Prostate gland (tissue), 2 donors: ENCODE measurements around the gene CD58. TPM values are rescaled to one million over a fixed set of nuclear protein-coding genes. Genes with fewer than 3 reads are reported as not detected.
A peak's percentile ranks its signal among the peaks of the same experiment; 100 is the strongest.

Experiments
- DNase-seq: peaks from one replicate; pipeline ENCODE4 v3.0.0-alpha.2; 2019; ENCODE audit warnings: low spot score
- H3K27ac ChIP-seq, 2 donors: fragments of 200-600 bp; sonication (generic); 2 replicates each; pipeline ENCODE4 v1.5.1; 2017 to 2019
- H3K27me3 ChIP-seq: fragments of 200-600 bp; sonication (generic); replicated peaks from 2 replicates; pipeline ENCODE4 v1.5.1; 2019; ENCODE audit not compliant: insufficient read depth
- H3K36me3 ChIP-seq, 2 donors: fragments of 200-600 bp; sonication (generic); 1 replicate in 1 of 2; 2 replicates in 1 of 2; pipeline versions ENCODE4 v1.5.1 to v1.8.1; 2017 to 2019
- H3K4me1 ChIP-seq: fragments of 200-600 bp; sonication (generic); replicated peaks from 2 replicates; pipeline ENCODE4 v1.5.1; 2019
- H3K4me3 ChIP-seq, 2 donors: fragments of 200-600 bp; sonication (generic); 2 replicates each; pipeline ENCODE4 v1.5.1; 2017 to 2019
- H3K9me3 ChIP-seq: fragments of 200-600 bp; sonication (generic); 2 replicates; pipeline ENCODE4 v1.5.1; 2017
- POLR2A ChIP-seq: fragments of 450-650 bp; IDR thresholded peaks from one replicate; pipeline ENCODE4 v1.6.1; 2016; ENCODE audit warnings: antibody characterized with exemption, mild to moderate bottlenecking
- POLR2AphosphoS5 ChIP-seq: sonication (generic); formaldehyde crosslinking; IDR thresholded peaks from one replicate; pipeline ENCODE4 v1.6.1; 2017; ENCODE audit warnings: antibody characterized with exemption
- WGBS: methylation state at CpG from one replicate; pipeline ENCODE4 v1.1.5; 2018; 5-methylcytosine and 5-hydroxymethylcytosine counted together
- intact Hi-C: fragments of 100-400 bp; cut with DNase I; formaldehyde crosslinking; loops from one replicate; pipeline ENCODE4 v1.14.2; 2022
- total RNA-seq, 2 donors: library from RNA; depleted of rRNA; stranded (reverse); fragments of >200 nt; gene quantifications; one replicate each; pipeline ENCODE4 v1.1.0, GENCODE V29; 2016
- TF ChIP-seq, protein P1 (sequence below), 4 experiments: fragments of 200-600 bp in 2 of 4; fragments of 450-650 bp in 2 of 4; sonication (generic) in 2 of 4; IDR thresholded peaks; 1 replicate in 3 of 4; 2 replicates in 1 of 4; pipeline ENCODE4 v1.5.1; 2016 to 2019; ENCODE audit warnings: antibody characterized with exemption in 4 of 4, mild to moderate bottlenecking in 2 of 4, moderate library complexity in 2 of 4

CD58 gene
- total RNA-seq, 2 donors from 2014 or later = 10.4 to 13.7 TPM

DNA sequence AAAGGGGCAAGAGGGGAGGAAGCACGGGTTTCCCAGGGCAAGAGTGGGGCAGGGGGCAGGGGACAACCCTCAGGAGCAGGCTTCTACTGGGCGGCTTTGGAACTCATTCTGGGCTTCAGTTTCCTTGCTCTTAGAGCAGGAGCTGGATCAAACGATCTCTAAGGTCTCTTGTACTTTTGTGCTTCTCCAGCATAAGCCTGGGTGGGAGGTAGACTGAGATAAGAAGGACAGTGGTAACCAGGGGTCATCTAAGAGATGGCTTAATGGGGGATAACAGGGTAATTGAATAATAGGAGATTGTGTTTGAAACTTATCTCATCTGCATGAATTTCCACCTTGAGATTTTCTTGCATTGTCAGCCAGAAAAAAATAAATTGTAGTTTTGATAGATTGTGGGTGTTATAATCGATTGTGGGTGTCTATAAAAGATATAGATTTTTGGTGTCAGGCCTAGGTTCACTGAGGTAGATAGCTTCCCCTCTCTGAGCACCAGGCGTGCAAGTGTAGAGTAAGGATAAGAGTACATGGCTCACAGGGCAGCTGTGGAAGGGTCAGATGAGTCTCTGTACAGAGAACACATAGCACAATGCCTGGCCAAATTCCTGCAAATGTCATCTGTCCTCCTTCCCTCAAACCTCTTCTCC, 68.0 kb downstream of the CD58 start:
- H3K4me3 ChIP-seq = no peak overlapping the region
- H3K36me3 ChIP-seq = no peaks in the 10 kb centered on the region
- H3K27me3 ChIP-seq = no peaks in the 10 kb centered on the region
- TF ChIP-seq POLR2AphosphoS5 = no peak
- TF ChIP-seq POLR2A = no peak
- TF ChIP-seq, protein P1, sequence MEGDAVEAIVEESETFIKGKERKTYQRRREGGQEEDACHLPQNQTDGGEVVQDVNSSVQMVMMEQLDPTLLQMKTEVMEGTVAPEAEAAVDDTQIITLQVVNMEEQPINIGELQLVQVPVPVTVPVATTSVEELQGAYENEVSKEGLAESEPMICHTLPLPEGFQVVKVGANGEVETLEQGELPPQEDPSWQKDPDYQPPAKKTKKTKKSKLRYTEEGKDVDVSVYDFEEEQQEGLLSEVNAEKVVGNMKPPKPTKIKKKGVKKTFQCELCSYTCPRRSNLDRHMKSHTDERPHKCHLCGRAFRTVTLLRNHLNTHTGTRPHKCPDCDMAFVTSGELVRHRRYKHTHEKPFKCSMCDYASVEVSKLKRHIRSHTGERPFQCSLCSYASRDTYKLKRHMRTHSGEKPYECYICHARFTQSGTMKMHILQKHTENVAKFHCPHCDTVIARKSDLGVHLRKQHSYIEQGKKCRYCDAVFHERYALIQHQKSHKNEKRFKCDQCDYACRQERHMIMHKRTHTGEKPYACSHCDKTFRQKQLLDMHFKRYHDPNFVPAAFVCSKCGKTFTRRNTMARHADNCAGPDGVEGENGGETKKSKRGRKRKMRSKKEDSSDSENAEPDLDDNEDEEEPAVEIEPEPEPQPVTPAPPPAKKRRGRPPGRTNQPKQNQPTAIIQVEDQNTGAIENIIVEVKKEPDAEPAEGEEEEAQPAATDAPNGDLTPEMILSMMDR (IDR thresholded peaks at IDR 0.05) = no peak
- intact Hi-C loops = no loop called here
- no peak overlapping the region for H3K27ac ChIP-seq
- 76% methylated on average over 5 of the region's 5 CpGs for WGBS
- no peaks in the 10 kb centered on the region for H3K4me1 ChIP-seq
- H3K9me3 ChIP-seq = no peaks in the 10 kb centered on the region
- no peak for DNase-seq

DNA sequence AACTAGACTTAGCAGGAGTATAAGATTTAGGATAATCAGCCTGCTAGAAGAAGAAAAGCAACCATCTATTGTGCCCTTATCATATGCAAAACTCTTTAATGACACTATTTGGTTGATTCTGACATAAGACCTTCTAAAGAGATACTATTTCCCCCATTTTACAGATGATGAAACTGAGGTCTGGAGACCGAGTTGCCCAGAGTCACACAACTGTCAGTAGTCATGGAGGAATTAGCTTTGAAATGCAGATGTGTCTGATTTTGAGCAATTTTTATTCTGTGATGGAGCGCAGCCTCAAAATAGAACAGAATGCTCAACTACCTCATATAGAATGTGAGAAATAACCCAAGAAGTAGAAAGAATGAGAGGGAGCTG, 69.0 kb downstream of the CD58 start:
- Histone ChIP-seq H3K9me3 (no peaks in the 10 kb centered on the region), H3K27ac (no peak overlapping the region), H3K4me1 (no peaks in the 10 kb centered on the region), H3K36me3 (no peaks in the 10 kb centered on the region), H3K4me3 (no peak overlapping the region), H3K27me3 (no peaks in the 10 kb centered on the region)
- 97% methylated on average over 2 of the region's 2 CpGs for WGBS
- TF ChIP-seq, protein P1 (IDR thresholded peaks at IDR 0.05) = no peak
- TF ChIP-seq POLR2AphosphoS5 (no peak), POLR2A (no peak)
- intact Hi-C loops = no loop called here
- DNase-seq = no peak

DNA sequence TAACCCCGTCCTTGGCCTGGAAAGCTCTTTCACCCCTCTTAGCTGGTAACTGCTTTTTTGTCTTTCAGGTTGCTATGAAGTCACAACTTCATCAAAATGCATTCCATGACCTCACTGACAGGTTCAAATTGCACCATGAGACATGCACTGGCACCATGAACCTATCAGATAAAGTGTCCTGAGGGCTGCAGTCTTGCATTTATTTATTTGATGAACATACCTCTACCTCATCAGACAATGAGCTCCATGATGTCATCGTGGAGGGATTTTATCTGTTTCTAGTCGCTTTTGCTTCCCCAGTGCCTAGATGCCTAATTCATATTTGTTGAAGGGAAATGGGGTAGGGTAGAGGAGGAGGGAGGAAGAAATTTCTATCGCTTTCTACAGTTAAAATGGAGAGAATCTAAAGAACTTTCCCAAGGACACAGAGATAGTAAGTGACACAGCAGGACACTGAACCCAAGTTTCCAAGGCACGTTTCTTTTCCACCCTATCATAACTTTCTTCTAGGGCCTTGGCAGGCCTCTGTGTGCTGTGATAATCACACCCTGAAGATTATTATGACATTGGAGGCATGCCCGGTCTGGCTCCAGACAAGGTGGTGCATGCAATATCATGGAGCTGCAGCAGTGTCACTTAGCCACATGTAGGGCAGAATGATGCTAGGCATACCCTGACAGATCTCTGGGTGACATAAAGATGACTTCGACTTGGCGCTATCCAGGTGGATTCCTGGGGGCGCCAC, 69.5 kb downstream of the CD58 start:
- TF ChIP-seq POLR2AphosphoS5 = no peak
- TF ChIP-seq, protein P1 (IDR thresholded peaks at IDR 0.05) = no peak
- no peak for TF ChIP-seq POLR2A
- DNase-seq = no peak
- no peaks in the 10 kb centered on the region for H3K9me3 ChIP-seq
- no peak overlapping the region for H3K27ac ChIP-seq
- no peaks in the 10 kb centered on the region for H3K4me1 ChIP-seq
- WGBS = 64% methylated on average over 9 of the region's 9 CpGs
- intact Hi-C loops = no loop called here
- H3K27me3 ChIP-seq = no peaks in the 10 kb centered on the region
- no peak overlapping the region for H3K4me3 ChIP-seq
- no peaks in the 10 kb centered on the region for H3K36me3 ChIP-seq

DNA sequence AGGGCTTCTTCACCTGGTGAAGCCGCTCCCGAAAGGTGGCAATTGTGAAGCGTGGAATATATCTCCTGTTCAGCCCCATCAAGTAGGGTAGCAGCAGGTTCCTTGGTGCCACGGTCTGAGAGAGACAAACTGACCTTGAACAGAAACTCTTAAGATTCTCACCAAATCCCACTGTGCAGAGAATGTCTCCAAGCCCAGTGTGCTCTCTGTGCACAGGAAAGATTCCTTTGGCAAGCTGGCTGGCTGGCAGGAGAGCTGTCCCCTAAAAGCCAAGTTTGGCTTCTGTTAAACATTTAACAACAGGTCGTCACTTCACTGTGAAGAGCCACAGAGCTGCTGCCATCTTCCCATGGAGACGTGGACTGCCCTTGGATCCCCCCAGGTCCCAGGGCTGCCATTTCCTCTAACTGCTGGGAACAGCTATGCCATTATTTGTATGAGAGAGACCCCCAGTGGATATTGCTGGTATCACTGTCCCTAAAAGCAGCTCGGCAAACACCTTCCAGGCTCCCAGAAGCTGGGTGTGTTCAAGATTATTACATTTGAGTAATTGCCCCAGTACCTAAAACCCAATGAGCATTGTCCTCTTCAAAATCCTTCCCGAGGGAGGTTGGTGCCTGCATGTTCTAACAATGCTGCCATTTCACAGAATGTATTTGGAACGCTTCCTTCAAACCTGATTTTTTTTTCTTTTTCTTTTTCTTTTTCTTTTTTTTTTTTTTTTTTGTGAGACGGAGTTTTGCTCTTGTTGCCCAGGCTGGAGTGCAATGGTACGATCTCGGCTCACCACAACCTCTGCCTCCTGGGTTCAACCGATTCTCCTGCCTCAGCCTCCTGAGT, 71.8 kb downstream of the CD58 start:
- Histone ChIP-seq H3K9me3 (no peaks in the 10 kb centered on the region), H3K4me1 (no peaks in the 10 kb centered on the region), H3K27me3 (no peaks in the 10 kb centered on the region), H3K36me3 (no peaks in the 10 kb centered on the region), H3K27ac (no peak overlapping the region), H3K4me3 (no peak overlapping the region)
- 56% methylated on average over 13 of the region's 13 CpGs for WGBS
- TF ChIP-seq POLR2A (no peak), POLR2AphosphoS5 (peak; percentile 19)
- TF ChIP-seq, protein P1 (IDR thresholded peaks at IDR 0.05) = peak; percentile 44 to 91 (median 80)
- intact Hi-C loops = loop anchor here (2.0 kb wide), 1 partner anchor 360 kb away; no protein-coding TSS in a partner anchor
- DNase-seq = peak; percentile 66
